ENCODE measurements around the gene HTR7.
A peak's percentile ranks its signal among the peaks of the same experiment; 100 is the strongest.
"Not testable (repeated sequence)": the region's sequence is repeated elsewhere in the genome, so short reads cannot be mapped to it uniquely, and the experiment has no call there.

HTR7 gene

GRCh38 chr10:90857635-90858460, at the start of gene HTR7:
Gene HTR7, minus strand, starts transcription at chr10:90858039. Its CDS starts 368 bp downstream, at chr10:90857671.
- peak; percentile 26 for DNase-seq

DNA sequence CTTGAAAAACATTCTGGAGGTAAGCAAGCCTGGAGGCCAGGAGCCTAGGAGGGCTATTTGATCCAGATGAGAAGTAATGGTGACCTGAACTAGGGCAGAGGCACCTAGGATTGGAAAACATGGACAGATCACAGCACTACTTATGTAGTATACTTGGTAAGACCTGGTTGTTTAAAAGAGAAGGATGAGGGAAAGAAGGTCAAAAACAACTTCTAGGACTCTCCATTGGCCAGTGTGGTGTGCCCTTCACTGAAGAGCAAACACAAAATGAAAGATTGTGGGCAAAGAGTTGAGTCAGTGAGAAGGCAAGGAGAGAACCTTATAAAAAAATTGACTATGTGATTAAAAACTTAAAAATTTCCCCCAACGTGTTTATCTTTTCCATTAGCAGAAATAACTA, 48.8 kb upstream of the HTR7 start:
- DNase-seq = no peak

- DNase-seq = no peak
Observed at GRCh38 chr10:90905925-90906324, 48.1 kb upstream of the HTR7 start.

DNA sequence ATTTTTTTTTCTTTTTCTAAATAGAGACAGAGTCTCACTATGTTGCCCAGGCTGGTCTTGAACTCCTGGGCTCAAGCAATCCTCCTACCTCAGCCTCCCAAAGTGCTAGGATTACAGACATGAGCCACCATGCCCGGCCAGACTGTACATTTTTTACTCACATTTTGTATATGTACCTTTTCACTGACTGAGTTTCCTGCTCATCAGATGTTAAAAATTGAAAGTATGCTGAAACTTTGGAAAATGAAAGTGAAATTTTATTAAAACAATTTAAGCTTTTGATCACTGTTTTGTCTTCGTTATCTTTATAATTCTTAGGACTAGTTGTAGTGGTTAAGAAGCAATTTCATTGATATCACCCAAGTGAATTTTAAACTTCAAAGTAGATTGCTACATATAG, 39.1 kb upstream of the HTR7 start:
- DNase-seq = not testable (repeated sequence)

- no peak for DNase-seq
Observed at GRCh38 chr10:90893190-90893589, 35.4 kb upstream of the HTR7 start.

- DNase-seq = no peak
Observed at GRCh38 chr10:90890347-90890746, 32.5 kb upstream of the HTR7 start.

- DNase-seq = no peak
Observed at GRCh38 chr10:90889636-90890035, 31.8 kb upstream of the HTR7 start.

- no peak for DNase-seq
Observed at GRCh38 chr10:90888387-90888786, 30.5 kb upstream of the HTR7 start.

- no peak for DNase-seq
Observed at GRCh38 chr10:90887555-90887954, 29.7 kb upstream of the HTR7 start.

DNA sequence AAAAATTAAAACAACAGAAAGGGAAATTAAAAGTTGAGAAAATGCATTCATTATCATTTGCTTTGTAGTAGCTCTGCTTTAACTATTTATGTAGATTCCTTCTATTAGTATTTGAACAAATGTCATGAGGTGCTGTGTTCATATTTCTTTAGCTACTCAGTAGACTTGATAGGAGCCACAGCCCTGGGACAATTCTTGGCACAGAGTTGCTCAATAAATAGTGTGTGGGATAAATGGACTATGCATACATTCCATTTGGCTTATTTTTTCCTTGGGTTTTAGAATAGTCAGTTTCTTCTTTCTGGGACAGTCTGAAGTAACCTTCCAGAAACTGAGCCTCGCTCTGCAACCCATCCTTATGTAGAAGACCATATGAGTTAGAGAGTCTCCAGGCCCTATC, 27.3 kb upstream of the HTR7 start:
- no peak for DNase-seq

DNA sequence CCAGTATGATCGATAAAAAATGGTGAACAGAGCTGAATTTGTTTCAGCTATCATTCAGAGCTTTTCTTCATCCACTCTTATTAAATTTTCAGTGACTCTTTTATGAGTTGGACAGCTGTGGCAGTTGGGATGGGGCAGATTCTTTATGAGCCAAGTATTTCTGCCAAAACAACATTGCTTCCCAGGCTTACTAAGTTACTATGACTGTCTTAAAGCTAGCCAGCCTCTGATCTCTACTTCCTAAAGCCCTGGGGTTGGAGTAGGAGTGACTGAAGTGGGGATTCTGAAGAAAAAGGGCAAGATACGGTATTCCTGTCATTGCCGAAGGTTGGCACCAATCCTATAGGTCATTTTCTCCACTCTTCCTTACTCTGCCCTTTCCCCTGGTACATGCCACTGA, 26.6 kb upstream of the HTR7 start:
- DNase-seq = no peak

GRCh38 chr10:90880059-90880719, 22.4 kb upstream of the HTR7 start:
- not testable (repeated sequence) for DNase-seq

- no peak for DNase-seq
Observed at GRCh38 chr10:90879062-90879461, 21.2 kb upstream of the HTR7 start.

DNA sequence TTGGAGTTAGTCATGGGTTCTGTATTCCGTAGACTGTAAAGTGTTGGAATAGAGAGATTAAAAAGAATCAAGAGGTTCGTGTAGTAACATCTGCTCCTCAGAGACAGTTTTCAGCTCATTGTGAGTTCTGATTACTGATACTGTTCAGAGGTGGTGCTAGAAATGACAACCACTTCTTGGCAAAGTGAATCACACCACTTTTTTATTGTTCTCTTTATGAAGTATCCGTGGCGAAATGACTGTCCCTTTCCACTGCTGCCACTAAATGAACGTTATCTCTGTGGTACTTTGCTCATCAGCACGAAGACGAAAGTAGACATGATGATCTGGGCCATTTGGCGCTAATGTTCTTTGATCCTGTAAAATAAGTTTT, 14.8 kb upstream of the HTR7 start:
- no peak for DNase-seq

DNA sequence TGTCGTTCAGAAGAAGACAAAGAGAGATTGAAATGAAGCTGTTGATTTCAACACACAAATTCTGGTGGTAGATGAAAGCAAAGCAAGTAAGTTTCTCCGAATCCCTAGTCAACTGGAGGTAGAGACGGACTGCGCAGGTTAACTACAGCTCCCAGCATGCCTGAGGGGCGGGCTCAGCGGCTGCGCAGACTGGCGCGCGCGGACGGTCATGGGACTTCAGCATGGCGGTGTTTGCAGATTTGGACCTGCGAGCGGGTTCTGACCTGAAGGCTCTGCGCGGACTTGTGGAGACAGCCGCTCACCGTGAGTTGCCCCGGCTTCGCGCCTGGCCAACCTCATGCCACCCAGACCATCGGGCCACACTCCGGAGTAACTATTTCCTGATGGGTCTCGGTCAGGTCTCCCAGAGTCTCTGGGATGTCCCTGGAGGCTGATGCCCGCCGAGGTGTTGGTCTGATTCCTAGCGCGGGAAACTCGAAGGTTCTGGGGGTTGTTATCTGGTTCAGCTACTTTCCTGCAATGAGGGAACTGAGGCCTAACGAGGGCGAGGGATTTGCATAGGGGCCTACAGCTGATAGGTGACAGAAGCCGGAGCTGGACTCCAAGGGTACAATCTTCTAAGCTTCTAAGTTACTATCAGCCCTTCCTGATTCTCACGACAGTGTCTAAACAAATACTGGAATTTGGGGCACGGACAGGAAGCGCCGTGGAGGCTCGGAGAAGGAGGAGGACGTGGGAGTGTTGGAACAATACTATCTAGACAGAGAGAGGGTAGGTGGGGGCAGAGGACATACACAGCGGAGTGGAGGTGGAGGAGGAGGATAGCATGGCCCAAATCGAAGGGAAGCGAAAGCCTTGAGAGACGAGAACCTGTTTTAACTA, 14.2 kb upstream of the HTR7 start, which contains the start of gene RPP30:
RPP30 (plus strand) TSS at position 209 of the 882 bp plus-strand sequence; CDS start at position 222, 13 bp downstream.
- peak; percentile 60 for DNase-seq

GRCh38 chr10:90871279-90871765, 13.5 kb upstream of the HTR7 start:
- DNase-seq = peak; percentile 30

DNA sequence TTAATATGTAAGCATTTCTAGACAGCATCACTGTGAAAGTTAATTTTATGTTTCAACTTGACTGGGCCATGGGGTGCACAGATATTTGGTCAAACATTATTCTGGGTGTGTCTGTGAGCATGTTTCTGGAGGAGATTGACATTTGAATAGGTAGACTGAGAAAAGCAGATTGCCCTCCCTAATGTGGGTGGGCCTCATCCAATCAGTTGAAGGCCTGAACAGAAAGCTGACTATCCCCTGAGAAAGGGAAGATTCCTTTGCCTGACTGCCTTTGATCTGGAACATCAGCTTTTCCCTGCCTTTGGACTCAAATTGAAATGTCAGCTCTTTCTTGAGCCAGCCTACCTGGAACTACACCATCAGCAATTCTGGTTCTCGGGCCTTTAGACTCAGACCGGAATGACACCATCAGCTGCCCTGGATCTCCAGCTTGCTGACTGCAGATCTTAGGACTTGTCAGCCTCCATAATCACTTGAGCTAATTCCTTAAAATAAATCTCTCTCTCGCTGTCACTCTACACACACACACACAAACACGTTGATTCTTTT, 8.3 kb upstream of the HTR7 start:
- no peak for DNase-seq

- no peak for DNase-seq
Observed at GRCh38 chr10:90865401-90865800, 7.6 kb upstream of the HTR7 start.

DNA sequence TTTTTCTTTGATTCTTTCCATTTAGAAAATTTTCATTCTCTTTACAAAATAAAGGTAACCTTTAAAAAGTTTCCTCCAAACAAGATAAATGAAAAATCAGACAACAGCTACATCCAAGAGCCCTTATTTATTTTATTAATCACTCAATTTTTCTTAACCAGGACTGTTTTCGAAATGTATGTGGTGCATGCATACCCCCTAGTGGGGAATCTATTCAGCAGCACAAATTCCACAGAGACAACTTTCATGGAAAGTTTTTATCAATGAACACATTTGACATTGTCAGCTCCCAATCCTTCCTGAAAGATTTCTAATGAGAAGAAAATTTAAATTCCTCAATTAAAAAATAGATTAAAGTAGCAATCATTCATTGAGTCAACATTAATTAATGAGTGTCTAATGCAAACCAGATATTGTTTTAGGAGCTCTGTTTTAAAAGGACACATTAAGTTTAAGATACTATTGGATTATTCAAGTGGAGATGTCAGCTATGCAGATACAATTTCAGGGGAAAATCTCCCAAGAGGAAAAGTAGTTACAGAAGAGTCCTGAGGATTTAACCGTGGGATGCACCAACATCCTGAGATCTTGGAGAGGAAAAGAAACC, 5.2 kb upstream of the HTR7 start:
- DNase-seq = no peak

GRCh38 chr10:90860790-90861189, 3.0 kb upstream of the HTR7 start:
- no peak for DNase-seq

DNA sequence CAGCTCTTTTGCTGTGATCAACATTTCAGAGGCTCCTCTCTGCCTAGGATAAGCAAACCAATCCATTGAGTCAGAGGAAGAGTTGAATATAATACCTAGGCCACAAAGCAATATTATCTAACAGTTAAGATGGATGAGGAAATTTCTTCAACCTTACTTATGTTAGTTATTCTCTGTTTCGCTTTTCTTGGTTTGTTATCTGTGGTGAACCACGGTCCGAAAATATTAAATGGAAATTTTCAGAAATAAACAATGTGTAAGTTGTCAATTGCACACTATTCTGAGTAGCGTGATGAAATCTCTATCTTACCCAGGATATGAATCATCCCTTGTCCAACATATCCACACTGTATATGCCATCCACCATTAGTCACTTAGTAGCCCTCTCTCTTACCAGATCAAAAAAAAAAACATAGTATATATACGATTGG, 1.5 kb upstream of the HTR7 start:
- DNase-seq = no peak

GRCh38 chr10:90858461-90858968, 676 bp upstream of the HTR7 start:
- DNase-seq = no peak
